Transverse colon (tissue), 3 donors: Measurements from ENCODE around the gene SLC26A9.

Experiments used
- CTCF ChIP-seq, 5 experiments: fragments of 200-600 bp in 3 of 5; fragments of 450-650 bp in 2 of 5; sonication (generic) in 3 of 5; IDR thresholded peaks; 1 replicate in 2 of 5; 2 replicates in 3 of 5; pipeline ENCODE4 v1.5.1; 2016 to 2017; ENCODE audit warnings: antibody characterized with exemption in 5 of 5, inconsistent platforms in 3 of 5, mild to moderate bottlenecking in 2 of 5, moderate library complexity in 1 of 5
- POLR2A ChIP-seq: fragments of 450-650 bp; IDR thresholded peaks from one replicate; pipeline ENCODE4 v1.6.1; 2016; ENCODE audit warnings: antibody characterized with exemption, mild to moderate bottlenecking, moderate library complexity

DNA sequence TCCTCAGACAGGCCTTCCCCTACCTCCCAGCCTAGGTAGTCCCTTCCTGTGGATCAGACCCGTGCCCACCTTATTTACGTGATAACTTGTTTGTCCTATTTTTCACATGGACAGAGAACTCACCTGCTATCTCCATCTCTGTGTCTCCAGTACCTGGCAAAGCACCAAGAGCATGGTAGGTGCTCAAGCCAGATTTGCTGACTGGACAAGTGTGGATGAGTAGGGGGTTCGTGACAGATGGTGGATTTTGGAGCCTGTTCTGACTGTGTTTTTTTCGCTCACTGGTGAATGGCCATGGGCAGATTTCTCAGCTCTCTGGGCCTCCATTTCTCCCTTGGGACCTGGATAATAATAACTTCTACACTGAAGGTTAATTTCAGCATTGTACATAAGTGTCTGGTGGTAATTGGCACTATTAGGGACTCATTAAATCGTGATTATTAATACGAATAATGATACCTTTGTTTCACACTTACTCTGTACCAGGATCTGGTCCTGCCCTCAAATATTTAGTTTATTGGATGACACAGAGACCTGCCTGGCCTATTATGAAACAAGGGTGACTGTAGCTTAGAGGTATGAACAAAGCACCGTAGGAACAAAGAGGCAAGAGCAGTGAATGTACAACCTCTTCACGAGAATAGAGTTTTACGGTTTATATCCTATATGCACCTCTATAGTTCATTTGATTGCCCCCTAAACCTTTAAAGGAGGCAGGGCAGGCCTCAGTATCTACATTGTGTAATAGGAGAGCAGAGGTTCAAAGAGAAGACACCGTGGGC, 24.5 kb upstream of the SLC26A9 start:
- no peak for TF ChIP-seq CTCF (IDR thresholded peaks at IDR 0.05)
- TF ChIP-seq POLR2A, result no peak
